GM12878 (cell line): ENCODE results near the gene OR5K3.

Source experiments
- CTCF ChIP-seq, 3 experiments: IDR thresholded peaks in 2 of 3; conservative IDR thresholded peaks in 1 of 3; 2 replicates each; pipeline ENCODE4 v1.5.1; 2011; ENCODE audit warnings: low read depth in 3 of 3, low read length in 3 of 3, mild to moderate bottlenecking in 3 of 3, control low read depth in 2 of 3, moderate library complexity in 2 of 3, inconsistent platforms in 1 of 3, mixed read lengths in 1 of 3; ENCODE audit not compliant: control insufficient read depth in 2 of 3, insufficient read depth in 1 of 3; ENCODE audit errors: extremely low read depth in 1 of 3
- POLR2AphosphoS5 ChIP-seq: IDR thresholded peaks from 2 replicates; pipeline ENCODE4 v1.6.1; 2011; ENCODE audit warnings: mild to moderate bottlenecking, low read length, inconsistent platforms
- RAD21 ChIP-seq: IDR thresholded peaks from 2 replicates; pipeline ENCODE4 v1.6.1; 2011; ENCODE audit warnings: mild to moderate bottlenecking, low read depth, low read length, moderate library complexity; ENCODE audit not compliant: insufficient read depth
- TAF1 ChIP-seq: IDR thresholded peaks from 2 replicates; pipeline ENCODE4 v1.6.1; 2011; ENCODE audit warnings: mild to moderate bottlenecking, low read depth, low read length, borderline replicate concordance

DNA sequence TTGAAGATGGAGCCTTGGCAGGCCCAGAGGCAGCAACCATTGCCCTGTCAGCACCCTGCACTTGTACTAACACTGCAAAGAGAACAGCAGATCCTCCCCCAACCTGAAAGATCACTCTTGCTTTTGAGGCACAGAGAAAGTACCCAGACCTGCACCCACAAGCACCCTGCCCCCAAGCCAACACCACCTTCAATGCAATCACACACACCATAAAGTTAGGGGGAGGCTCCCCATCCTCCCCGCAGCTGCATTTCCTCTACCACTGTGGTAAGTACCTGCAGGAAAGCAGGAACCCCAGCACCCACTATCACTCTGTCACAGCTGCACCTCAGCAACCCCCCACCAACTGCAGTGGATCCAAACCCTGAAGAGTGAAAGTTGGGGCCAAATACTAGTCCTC is 12.0 kb downstream of the OR5K3 start:
- TF ChIP-seq CTCF (IDR thresholded peaks at IDR 0.05 in 2 of 3, conservative IDR thresholded peaks at IDR 0.05 in 1 of 3; ENCODE audit: control insufficient read depth in 2 of 3, extremely low read depth in 1 of 3, insufficient read depth in 1 of 3, low read depth in 3 of 3, low read length in 3 of 3) (no peak), RAD21 (no peak), POLR2AphosphoS5 (no peak), TAF1 (no peak)
